GM18499 (cell line): ENCODE measurements around the gene CHRNA7.
"Not testable (repeated sequence)": the region's sequence is repeated elsewhere in the genome, so short reads cannot be mapped to it uniquely, and the experiment has no call there.

Experiments used
- ATAC-seq: cut with Tn5 transposase; IDR thresholded peaks from one replicate; pipeline ENCODE4 v1.9.1; 2021; ENCODE audit warnings: moderate number of reproducible peaks; ENCODE audit not compliant: insufficient read depth, unreplicated experiment

CHRNA7 gene

GRCh38 chr15:32164747-32165146, 134.4 kb downstream of the CHRNA7 start:
- ATAC-seq: not testable (repeated sequence)

GRCh38 chr15:32165775-32166174, 135.5 kb downstream of the CHRNA7 start:
- not testable (repeated sequence) for ATAC-seq

- not testable (repeated sequence) for ATAC-seq
These were observed 136.0 kb downstream of the CHRNA7 start for GRCh38 chr15:32166270-32166669.

- not testable (repeated sequence) for ATAC-seq
These were observed 137.6 kb downstream of the CHRNA7 start for GRCh38 chr15:32167913-32168312.

GRCh38 chr15:32180579-32180978, 150.3 kb downstream of the CHRNA7 start:
- ATAC-seq: not testable (repeated sequence)

GRCh38 chr15:32193780-32194179, 163.5 kb downstream of the CHRNA7 start:
- not testable (repeated sequence) for ATAC-seq

- not testable (repeated sequence) for ATAC-seq
These were observed 165.9 kb downstream of the CHRNA7 start for GRCh38 chr15:32196206-32196605.

GRCh38 chr15:32198938-32199337, 168.6 kb downstream of the CHRNA7 start:
- not testable (repeated sequence) for ATAC-seq

GRCh38 chr15:32209081-32209480, 178.8 kb downstream of the CHRNA7 start:
- not testable (repeated sequence) for ATAC-seq

- ATAC-seq: no peak
These were observed 188.4 kb downstream of the CHRNA7 start for GRCh38 chr15:32218666-32219065.
